Measurements from ENCODE around the gene MXD4. TPM values are rescaled to one million over a fixed set of nuclear protein-coding genes. Genes with fewer than 3 reads are reported as not detected.

Gene MXD4
- total RNA-seq, 4 donors from 2014 or later = 20.4 to 29.4 (median 27.7) TPM

GRCh38 chr4:2266181-2266580 lies 4.3 kb upstream of the MXD4 start:
- Histone ChIP-seq H3K9me3 (no peaks in the 10 kb centered on the region), H3K4me1 (peaks cover 50 to 64% of the 10 kb centered on the region in 2 donors), H3K4me3 (no peak overlapping the region), H3K27ac (peak overlapping the region; percentile 63 to 75 (median 73)), H3K36me3 (no peaks in the 10 kb centered on the region), H3K27me3 (no peaks in the 10 kb centered on the region)
- TF ChIP-seq CTCF (IDR thresholded peaks at IDR 0.05 in 4 of 5, conservative IDR thresholded peaks at IDR 0.05 in 1 of 5) (no peak), POLR2A (IDR thresholded peaks at IDR 0.05) (no peak)
- peak; percentile 48 to 75 for DNase-seq
- in situ Hi-C loops (cut with MboI; ENCODE audit: low sequenced_read_pairs in 4 of 4) = no loop called here
- peak in 1 of 2 donors; percentile 15 for ATAC-seq
- intact Hi-C loops (cut with DNase I; ENCODE audit: low total_unique reads) = loop anchor here (1.0 to 10.0 kb wide), 2 partner anchors 271 to 489 kb away; partner anchors contain the start of gene TNIP2

- ATAC-seq = no peak
- no peak overlapping the region for H3K4me3 ChIP-seq
- H3K27me3 ChIP-seq = no peaks in the 10 kb centered on the region
Observed at GRCh38 chr4:2265113-2266110, 3.5 kb upstream of the MXD4 start.

GRCh38 chr4:2264481-2265041 lies 2.7 kb upstream of the MXD4 start:
- Histone ChIP-seq H3K4me1 (peaks cover 52 to 76% of the 10 kb centered on the region in 2 donors), H3K27ac (peak overlapping the region in 2 of 4 donors; percentile 63 to 72), H3K4me3 (no peak overlapping the region), H3K36me3 (no peaks in the 10 kb centered on the region), H3K27me3 (no peaks in the 10 kb centered on the region), H3K9me3 (no peaks in the 10 kb centered on the region)
- DNase-seq (no peak), ATAC-seq (no peak)
- intact Hi-C loops (cut with DNase I; ENCODE audit: low total_unique reads) = loop anchor here (5.0 to 10.0 kb wide), 4 partner anchors 153 to 490 kb away; partner anchors contain the start of genes CFAP99, NELFA, RNF4 and TNIP2
- in situ Hi-C loops (cut with MboI; ENCODE audit: low sequenced_read_pairs in 4 of 4) = no loop called here
- TF ChIP-seq CTCF (IDR thresholded peaks at IDR 0.05 in 4 of 5, conservative IDR thresholded peaks at IDR 0.05 in 1 of 5) = no peak
- TF ChIP-seq POLR2A (IDR thresholded peaks at IDR 0.05) = no peak

More at GRCh38 chr4:2265113-2266110, 3.5 kb upstream of the MXD4 start:
- H3K9me3 ChIP-seq = no peaks in the 10 kb centered on the region
- DNase-seq = no peak
- peaks cover 53 to 71% of the 10 kb centered on the region in 2 donors for H3K4me1 ChIP-seq
- TF ChIP-seq CTCF (IDR thresholded peaks at IDR 0.05 in 4 of 5, conservative IDR thresholded peaks at IDR 0.05 in 1 of 5) (no peak), POLR2A (IDR thresholded peaks at IDR 0.05) (no peak)
- in situ Hi-C loops (cut with MboI; ENCODE audit: low sequenced_read_pairs in 4 of 4) = no loop called here
- intact Hi-C loops (cut with DNase I; ENCODE audit: low total_unique reads) = loop anchor here (1.0 to 10.0 kb wide), 2 partner anchors 272 to 489 kb away; partner anchors contain the start of gene TNIP2
- peak overlapping the region; percentile 63 to 75 (median 73) for H3K27ac ChIP-seq
- no peaks in the 10 kb centered on the region for H3K36me3 ChIP-seq

- no peak for ATAC-seq
- peak in 1 of 2 donors; percentile 13 for DNase-seq
- in situ Hi-C loops (cut with MboI; ENCODE audit: low sequenced_read_pairs in 4 of 4) = no loop called here
- TF ChIP-seq POLR2A (IDR thresholded peaks at IDR 0.05) (no peak), CTCF (IDR thresholded peaks at IDR 0.05 in 4 of 5, conservative IDR thresholded peaks at IDR 0.05 in 1 of 5) (no peak)
- Histone ChIP-seq H3K4me3 (no peak overlapping the region), H3K27me3 (no peaks in the 10 kb centered on the region), H3K4me1 (peaks cover 52 to 76% of the 10 kb centered on the region in 2 donors), H3K36me3 (no peaks in the 10 kb centered on the region), H3K9me3 (no peaks in the 10 kb centered on the region), H3K27ac (peak overlapping the region in 1 of 4 donors; percentile 93)
- intact Hi-C loops (cut with DNase I; ENCODE audit: low total_unique reads) = loop anchor here (5.0 to 10.0 kb wide), 4 partner anchors 153 to 491 kb away; partner anchors contain the start of genes CFAP99, NELFA, RNF4 and TNIP2
Observed at GRCh38 chr4:2263926-2264321, 2.0 kb upstream of the MXD4 start.
